GM23248 (cell line): ENCODE results near the gene PLXDC2. TPM values are rescaled to one million over a fixed set of nuclear protein-coding genes. Genes with fewer than 3 reads are reported as not detected.

Source experiments
- DNase-seq: peaks from one replicate; pipeline ENCODE4 v3.0.0-alpha.2; 2015
- H2AFZ ChIP-seq: fragments of 200-600 bp; sonication (generic); 2 replicates; pipeline ENCODE4 v1.6.1; 2016; ENCODE audit warnings: antibody characterized with exemption
- H3F3A ChIP-seq: fragments of 200-600 bp; sonication (generic); 2 replicates; pipeline ENCODE4 v1.6.1; 2016; ENCODE audit warnings: mild to moderate bottlenecking, antibody characterized with exemption, mixed run types; ENCODE audit not compliant: insufficient read depth
- H3K27ac ChIP-seq: fragments of 200-600 bp; sonication (generic); 2 replicates; pipeline ENCODE4 v1.5.1; 2016; ENCODE audit warnings: mild to moderate bottlenecking
- H3K27me3 ChIP-seq: fragments of 200-600 bp; sonication (generic); replicated peaks from 2 replicates; pipeline ENCODE4 v1.6.1; 2016; ENCODE audit warnings: mild to moderate bottlenecking; ENCODE audit not compliant: insufficient read depth
- H3K36me3 ChIP-seq: fragments of 200-600 bp; sonication (generic); 2 replicates; pipeline ENCODE4 v1.6.1; 2016; ENCODE audit warnings: low read depth, mild to moderate bottlenecking
- H3K4me1 ChIP-seq: fragments of 200-600 bp; sonication (generic); 2 replicates; pipeline ENCODE4 v1.6.1; 2016; ENCODE audit warnings: mild to moderate bottlenecking; ENCODE audit not compliant: insufficient read depth
- H3K4me2 ChIP-seq: fragments of 200-600 bp; sonication (generic); one replicate; pipeline ENCODE4 v1.6.1; 2016; ENCODE audit warnings: mild to moderate bottlenecking; ENCODE audit not compliant: unreplicated experiment
- H3K4me3 ChIP-seq: fragments of 200-600 bp; sonication (generic); 2 replicates; pipeline ENCODE4 v1.5.1; 2016; ENCODE audit warnings: mild to moderate bottlenecking
- H3K79me2 ChIP-seq: fragments of 200-600 bp; sonication (generic); 2 replicates; pipeline ENCODE4 v1.6.1; 2016; ENCODE audit warnings: mild to moderate bottlenecking; ENCODE audit not compliant: insufficient read depth
- H3K9ac ChIP-seq: fragments of 200-600 bp; sonication (generic); 2 replicates; pipeline ENCODE4 v1.6.1; 2016; ENCODE audit warnings: mild to moderate bottlenecking
- H3K9me2 ChIP-seq: fragments of 200-600 bp; sonication (generic); 2 replicates; pipeline ENCODE4 v1.6.1; 2016; ENCODE audit warnings: mixed run types, mild to moderate bottlenecking, moderate library complexity; ENCODE audit not compliant: insufficient read depth
- H3K9me3 ChIP-seq: fragments of 200-600 bp; sonication (generic); one replicate; pipeline ENCODE4 v1.6.1; 2017; ENCODE audit warnings: low read depth
- H4K20me1 ChIP-seq: fragments of 200-600 bp; sonication (generic); 2 replicates; pipeline ENCODE4 v1.6.0; 2016; ENCODE audit not compliant: insufficient read depth
- EZH2 ChIP-seq: fragments of 200-600 bp; sonication (generic); IDR thresholded peaks from 2 replicates; pipeline ENCODE4 v1.6.1; 2018; ENCODE audit warnings: antibody characterized with exemption, mild to moderate bottlenecking; ENCODE audit not compliant: insufficient read depth, poor library complexity, severe bottlenecking
- EZH2phosphoT487 ChIP-seq: fragments of 200-600 bp; sonication (generic); IDR thresholded peaks from 2 replicates; pipeline ENCODE4 v1.6.1; 2018; ENCODE audit warnings: antibody characterized with exemption, moderate library complexity, mild to moderate bottlenecking, low read depth; ENCODE audit not compliant: insufficient read depth
- WGBS, 2 experiments: methylation state at CpG; one replicate each; pipeline ENCODE4 v1.1.6; 2015 to 2017; ENCODE audit warnings: low lambda C conversion rate in 2 of 2, low coverage in 1 of 2; ENCODE audit errors: missing lambda C conversion rate in 2 of 2; 5-methylcytosine and 5-hydroxymethylcytosine counted together
- in situ Hi-C: fragments of 300-500 bp; cut with MboI; formaldehyde crosslinking; loops from 2 replicates; pipeline ENCODE4 v1.15.0; 2020
- polyA plus RNA-seq: library from polyadenylated mRNA; unstranded; fragments of >200 nt; fragmentation: Nextera tagmentation; extraction: Ambion mirVana; gene quantifications from 2 replicates; pipeline ENCODE4 v1.2.1, GENCODE V29; 2016
- total RNA-seq: library from RNA; depleted of rRNA; stranded (reverse); fragments of >200 nt; shearing (Covaris generic); gene quantifications from 2 replicates; pipeline ENCODE4 v1.2.3, GENCODE V29; 2014

The PLXDC2 gene
- total and polyA plus RNA-seq, 2 experiments from 2014 or later: 0.81 to 2.3 TPM

- H2AFZ ChIP-seq: no peak overlapping the region
- TF ChIP-seq EZH2 (no peak), EZH2phosphoT487 (no peak)
- no peak overlapping the region for H3K4me3 ChIP-seq
- no peak overlapping the region for H3K4me2 ChIP-seq
- in situ Hi-C loops: no loop called here
- WGBS, 2 experiments: 71 to 81% methylated on average over 3 of the region's 3 CpGs
- H3F3A ChIP-seq: no peaks in the 10 kb centered on the region
- H3K9me3 ChIP-seq: no peaks in the 10 kb centered on the region
- no peak for DNase-seq
- H3K9ac ChIP-seq: no peak overlapping the region
- no peaks in the 10 kb centered on the region for H4K20me1 ChIP-seq
- no peaks in the 10 kb centered on the region for H3K9me2 ChIP-seq
- H3K36me3 ChIP-seq: no peaks in the 10 kb centered on the region
- H3K79me2 ChIP-seq: no peaks in the 10 kb centered on the region
- H3K4me1 ChIP-seq: 0 out of 2 replicates have a peak, but pooled peaks cover 6% of the 10 kb centered on the region
- no peak overlapping the region for H3K27ac ChIP-seq
- H3K27me3 ChIP-seq: no peaks in the 10 kb centered on the region
Observed at GRCh38 chr10:20002657-20003056, 186.4 kb downstream of the PLXDC2 start.

- in situ Hi-C loops: no loop called here
- peak overlapping the region; percentile 66 for H3K27ac ChIP-seq
- no peak overlapping the region for H2AFZ ChIP-seq
- no peaks in the 10 kb centered on the region for H3K79me2 ChIP-seq
- no peak overlapping the region for H3K4me3 ChIP-seq
- H3K9ac ChIP-seq: peak overlapping the region; percentile 43; the same call in 1 of the 2 replicates
- no peaks in the 10 kb centered on the region for H3K9me2 ChIP-seq
- no peaks in the 10 kb centered on the region for H4K20me1 ChIP-seq
- TF ChIP-seq EZH2: no peak
- TF ChIP-seq EZH2phosphoT487: no peak
- H3K27me3 ChIP-seq: no peaks in the 10 kb centered on the region
- H3K4me2 ChIP-seq: peak overlapping the region; percentile 38
- 0 out of 2 replicates have a peak, but pooled peaks cover 6% of the 10 kb centered on the region for H3K4me1 ChIP-seq
- 81 to 86% methylated on average over 3 of the region's 3 CpGs for WGBS, 2 experiments
- no peaks in the 10 kb centered on the region for H3F3A ChIP-seq
- no peaks in the 10 kb centered on the region for H3K9me3 ChIP-seq
- H3K36me3 ChIP-seq: no peaks in the 10 kb centered on the region
- DNase-seq: peak; percentile 19
Observed at GRCh38 chr10:20004087-20004523, 187.9 kb downstream of the PLXDC2 start.

GRCh38 chr10:20005638-20006037 is 189.4 kb downstream of the PLXDC2 start:
- 81 to 84% methylated on average over 8 of the region's 8 CpGs for WGBS, 2 experiments
- no peaks in the 10 kb centered on the region for H3K79me2 ChIP-seq
- no peaks in the 10 kb centered on the region for H3K9me2 ChIP-seq
- H3K27ac ChIP-seq: no peak overlapping the region
- TF ChIP-seq EZH2 (no peak), EZH2phosphoT487 (no peak)
- no peak overlapping the region for H3K4me3 ChIP-seq
- no peak overlapping the region for H2AFZ ChIP-seq
- in situ Hi-C loops: no loop called here
- H3K27me3 ChIP-seq: no peaks in the 10 kb centered on the region
- no peaks in the 10 kb centered on the region for H3K9me3 ChIP-seq
- no peak overlapping the region for H3K9ac ChIP-seq
- H3F3A ChIP-seq: no peaks in the 10 kb centered on the region
- H4K20me1 ChIP-seq: no peaks in the 10 kb centered on the region
- H3K4me1 ChIP-seq: 0 out of 2 replicates have a peak, but pooled peaks cover 6% of the 10 kb centered on the region
- no peaks in the 10 kb centered on the region for H3K36me3 ChIP-seq
- DNase-seq: no peak
- no peak overlapping the region for H3K4me2 ChIP-seq

- Histone ChIP-seq H3K9ac (no peak overlapping the region), H3K9me3 (no peaks in the 10 kb centered on the region), H2AFZ (no peak overlapping the region), H4K20me1 (no peaks in the 10 kb centered on the region), H3K27me3 (no peaks in the 10 kb centered on the region), H3K4me1 (0 out of 2 replicates have a peak, but pooled peaks cover 6% of the 10 kb centered on the region), H3K27ac (no peak overlapping the region), H3K4me2 (no peak overlapping the region), H3K79me2 (no peaks in the 10 kb centered on the region), H3K4me3 (no peak overlapping the region), H3K36me3 (no peaks in the 10 kb centered on the region), H3K9me2 (no peaks in the 10 kb centered on the region), H3F3A (no peaks in the 10 kb centered on the region)
- in situ Hi-C loops: no loop called here
- WGBS, 2 experiments: 49% methylated on average over 4 of the region's 4 CpGs
- TF ChIP-seq EZH2 (no peak), EZH2phosphoT487 (no peak)
- DNase-seq: no peak
Observed at GRCh38 chr10:20006169-20006870, 190.1 kb downstream of the PLXDC2 start.
